Heart left ventricle (tissue), 13 donors: Measurements from ENCODE around the gene PANK4.

Experiments
- POLR2A ChIP-seq, 2 donors: fragments of 450-650 bp; IDR thresholded peaks; one replicate each; pipeline ENCODE4 v1.6.1; 2017; ENCODE audit warnings: antibody characterized with exemption in 2 of 2, mild to moderate bottlenecking in 2 of 2, moderate library complexity in 2 of 2
- TF ChIP-seq, protein P1 (sequence below), 12 donors: fragments of 200-600 bp; sonication (generic) in 4 of 12; IDR thresholded peaks; one replicate each; pipeline versions ENCODE4 v1.5.0 to v1.8.0; 2018 to 2022; ENCODE audit warnings: antibody characterized with exemption in 12 of 12, mild to moderate bottlenecking in 5 of 12
- donor health status: ischemic (EF 13 %, LVEDD 7.1; RV severe dilation, severe dysfunction).
- donor health status: DM: no; HTN: yes; CAD: no.
- donor health status: DM: no; HTN: no; CAD: no.
- donor health status: ischemic (EF 25% LVEDD 6.9; RV normal size, moderate dysfunction).
- donor health status: ischemic (EF 25% LVEDD 5.7; RV mildly dilated, moderate dysfunction).
- donor health status: ischemic (EF 35%, LVEDD 5.7; RV mildly dilated, moderate dysfunction).
- donor health status: nonischemic (EF 11% LVEDD 7.7; RV severe dilation, severe dysfunction).
- donor health status: DM: yes; HTN: yes; CAD: no.
- donor health status: PGD.
- donor health status: ischemic (EF 29% LVEDD 5.4; RV normal size, mild dysfunction).
- donor health status: nonischemic (EF 23%, LVEDD 6.1; RV moderate dilation, normal function).

DNA sequence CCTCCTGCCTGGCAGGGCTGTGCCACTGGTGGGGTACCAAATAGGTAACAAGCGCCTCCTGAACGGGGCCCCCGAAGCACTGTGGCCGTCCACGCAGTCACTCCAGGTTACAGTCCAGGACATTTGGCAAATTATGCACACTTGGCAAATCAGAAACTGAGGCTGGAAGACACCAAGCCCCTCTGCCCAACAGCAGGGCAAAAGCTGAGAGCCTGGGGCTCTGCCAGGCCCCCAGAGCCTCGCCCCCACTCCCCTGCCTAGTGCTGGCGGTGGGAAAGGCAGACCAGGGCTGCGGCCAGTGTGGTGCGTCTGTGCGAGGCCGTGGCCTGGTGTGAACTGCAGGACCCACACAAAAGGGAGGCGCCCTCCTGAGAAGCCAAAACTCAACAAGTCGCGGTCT is 9.4 kb downstream of the PANK4 start:
- TF ChIP-seq, protein P1, sequence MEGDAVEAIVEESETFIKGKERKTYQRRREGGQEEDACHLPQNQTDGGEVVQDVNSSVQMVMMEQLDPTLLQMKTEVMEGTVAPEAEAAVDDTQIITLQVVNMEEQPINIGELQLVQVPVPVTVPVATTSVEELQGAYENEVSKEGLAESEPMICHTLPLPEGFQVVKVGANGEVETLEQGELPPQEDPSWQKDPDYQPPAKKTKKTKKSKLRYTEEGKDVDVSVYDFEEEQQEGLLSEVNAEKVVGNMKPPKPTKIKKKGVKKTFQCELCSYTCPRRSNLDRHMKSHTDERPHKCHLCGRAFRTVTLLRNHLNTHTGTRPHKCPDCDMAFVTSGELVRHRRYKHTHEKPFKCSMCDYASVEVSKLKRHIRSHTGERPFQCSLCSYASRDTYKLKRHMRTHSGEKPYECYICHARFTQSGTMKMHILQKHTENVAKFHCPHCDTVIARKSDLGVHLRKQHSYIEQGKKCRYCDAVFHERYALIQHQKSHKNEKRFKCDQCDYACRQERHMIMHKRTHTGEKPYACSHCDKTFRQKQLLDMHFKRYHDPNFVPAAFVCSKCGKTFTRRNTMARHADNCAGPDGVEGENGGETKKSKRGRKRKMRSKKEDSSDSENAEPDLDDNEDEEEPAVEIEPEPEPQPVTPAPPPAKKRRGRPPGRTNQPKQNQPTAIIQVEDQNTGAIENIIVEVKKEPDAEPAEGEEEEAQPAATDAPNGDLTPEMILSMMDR (IDR thresholded peaks at IDR 0.05), result no peak
- TF ChIP-seq POLR2A (IDR thresholded peaks at IDR 0.05), result no peak
